OCI-LY3 (cell line): ENCODE results near the gene MAT1A.

ENCODE experiments used
- EZH2phosphoT487 ChIP-seq: fragments of 200-600 bp; shearing (Covaris generic); IDR thresholded peaks from 2 replicates; pipeline ENCODE4 v1.6.1; 2018; ENCODE audit warnings: antibody characterized with exemption, mixed run types, low read depth
- TF ChIP-seq, protein P1 (sequence below): fragments of 200-600, 300-600 bp; sonication (generic); IDR thresholded peaks from 2 replicates; pipeline ENCODE4 v1.5.1; 2014; ENCODE audit warnings: antibody characterized with exemption, low read length, low read depth

DNA sequence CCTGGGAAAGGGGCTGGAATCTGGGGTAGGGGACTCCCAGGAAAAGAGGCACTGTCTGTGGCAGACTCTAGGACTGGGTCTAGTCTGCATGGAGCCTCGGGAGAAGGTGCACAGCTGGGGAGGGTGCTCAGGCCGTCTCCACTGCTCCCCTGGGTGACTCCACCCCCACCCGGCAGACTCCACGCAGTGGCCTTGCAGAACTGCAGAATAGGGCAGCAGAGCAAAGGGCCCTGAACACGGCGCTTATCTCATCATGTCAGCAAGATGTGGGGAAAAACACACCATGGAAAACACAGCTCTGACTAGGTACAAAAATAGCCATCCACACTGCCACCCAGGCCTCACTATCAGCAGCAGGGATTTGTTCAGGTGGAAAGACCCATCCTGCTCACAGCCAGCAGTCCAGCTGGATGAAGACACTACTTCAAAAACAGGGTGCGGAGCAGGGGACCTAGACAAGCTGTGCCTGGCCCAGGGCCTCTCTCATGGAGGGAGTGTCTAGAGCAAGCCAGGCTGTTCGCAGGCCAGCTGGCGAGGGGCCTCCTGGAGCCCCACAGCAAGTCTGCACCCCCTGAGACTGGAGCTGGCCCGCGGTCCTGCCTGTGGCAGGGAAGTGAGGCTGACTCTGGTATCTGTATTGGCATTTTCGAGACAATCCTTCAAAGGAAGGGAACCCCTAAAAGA lies 11.7 kb downstream of the MAT1A start:
- TF ChIP-seq, protein P1, sequence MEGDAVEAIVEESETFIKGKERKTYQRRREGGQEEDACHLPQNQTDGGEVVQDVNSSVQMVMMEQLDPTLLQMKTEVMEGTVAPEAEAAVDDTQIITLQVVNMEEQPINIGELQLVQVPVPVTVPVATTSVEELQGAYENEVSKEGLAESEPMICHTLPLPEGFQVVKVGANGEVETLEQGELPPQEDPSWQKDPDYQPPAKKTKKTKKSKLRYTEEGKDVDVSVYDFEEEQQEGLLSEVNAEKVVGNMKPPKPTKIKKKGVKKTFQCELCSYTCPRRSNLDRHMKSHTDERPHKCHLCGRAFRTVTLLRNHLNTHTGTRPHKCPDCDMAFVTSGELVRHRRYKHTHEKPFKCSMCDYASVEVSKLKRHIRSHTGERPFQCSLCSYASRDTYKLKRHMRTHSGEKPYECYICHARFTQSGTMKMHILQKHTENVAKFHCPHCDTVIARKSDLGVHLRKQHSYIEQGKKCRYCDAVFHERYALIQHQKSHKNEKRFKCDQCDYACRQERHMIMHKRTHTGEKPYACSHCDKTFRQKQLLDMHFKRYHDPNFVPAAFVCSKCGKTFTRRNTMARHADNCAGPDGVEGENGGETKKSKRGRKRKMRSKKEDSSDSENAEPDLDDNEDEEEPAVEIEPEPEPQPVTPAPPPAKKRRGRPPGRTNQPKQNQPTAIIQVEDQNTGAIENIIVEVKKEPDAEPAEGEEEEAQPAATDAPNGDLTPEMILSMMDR = no peak
- TF ChIP-seq EZH2phosphoT487 = no peak
